HT1080 (cell line): ENCODE data around the gene ANTXR1. TPM values are rescaled to one million over a fixed set of nuclear protein-coding genes. Genes with fewer than 3 reads are reported as not detected.
"Not testable (repeated sequence)": the region's sequence is repeated elsewhere in the genome, so short reads cannot be mapped to it uniquely, and the experiment has no call there.

Experiments used
- DNase-seq: peaks from one replicate; pipeline ENCODE4 v3.0.0-alpha.2; 2015; ENCODE audit warnings: low read depth
- total RNA-seq: library from RNA; depleted of rRNA; stranded (reverse); fragments of >200 nt; shearing (Covaris generic); gene quantifications from 2 replicates; pipeline ENCODE4 v1.2.3, GENCODE V29; 2014

ANTXR1 gene
- total RNA-seq, 1 experiment from 2014 or later = 40.4 TPM

DNA sequence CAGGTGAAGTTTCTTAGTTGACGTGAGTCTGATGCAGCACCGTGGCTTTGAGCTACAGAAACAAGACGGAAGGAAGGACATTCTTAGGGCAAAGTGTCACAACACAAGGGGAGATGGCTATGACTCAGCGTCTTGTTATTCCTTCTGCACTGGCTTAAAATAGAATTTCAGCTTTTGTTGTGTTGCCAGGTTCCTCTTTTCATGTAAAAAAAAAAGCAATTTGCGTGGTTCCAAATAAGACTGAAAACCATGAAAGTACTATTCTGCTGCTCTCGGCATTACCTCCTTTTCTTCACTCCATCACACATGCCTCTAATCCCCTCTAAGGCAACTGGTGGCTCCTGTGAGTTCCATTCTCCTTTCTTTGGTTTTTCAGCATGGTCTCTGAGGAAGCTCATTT lies 150.1 kb downstream of the ANTXR1 start:
- DNase-seq = peak; percentile 89

DNA sequence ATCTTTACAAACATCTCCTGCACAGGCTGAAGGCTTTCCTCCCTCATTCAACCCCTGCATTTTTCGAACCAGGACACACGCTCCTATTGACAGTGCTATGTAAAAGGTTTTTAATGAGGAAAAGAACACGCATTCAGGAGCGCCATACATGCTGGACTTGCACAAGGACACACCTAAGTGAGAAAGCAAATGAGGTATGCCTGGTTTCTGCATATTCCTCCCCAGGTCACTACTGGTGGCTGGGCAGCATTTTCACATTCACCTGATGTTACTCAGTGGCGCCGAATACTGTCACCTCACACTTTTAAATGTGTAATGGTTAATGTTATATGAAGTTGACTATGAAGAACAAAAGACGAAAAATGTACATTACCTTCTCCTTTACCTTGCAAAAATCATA lies 150.6 kb downstream of the ANTXR1 start:
- DNase-seq = no peak

DNA sequence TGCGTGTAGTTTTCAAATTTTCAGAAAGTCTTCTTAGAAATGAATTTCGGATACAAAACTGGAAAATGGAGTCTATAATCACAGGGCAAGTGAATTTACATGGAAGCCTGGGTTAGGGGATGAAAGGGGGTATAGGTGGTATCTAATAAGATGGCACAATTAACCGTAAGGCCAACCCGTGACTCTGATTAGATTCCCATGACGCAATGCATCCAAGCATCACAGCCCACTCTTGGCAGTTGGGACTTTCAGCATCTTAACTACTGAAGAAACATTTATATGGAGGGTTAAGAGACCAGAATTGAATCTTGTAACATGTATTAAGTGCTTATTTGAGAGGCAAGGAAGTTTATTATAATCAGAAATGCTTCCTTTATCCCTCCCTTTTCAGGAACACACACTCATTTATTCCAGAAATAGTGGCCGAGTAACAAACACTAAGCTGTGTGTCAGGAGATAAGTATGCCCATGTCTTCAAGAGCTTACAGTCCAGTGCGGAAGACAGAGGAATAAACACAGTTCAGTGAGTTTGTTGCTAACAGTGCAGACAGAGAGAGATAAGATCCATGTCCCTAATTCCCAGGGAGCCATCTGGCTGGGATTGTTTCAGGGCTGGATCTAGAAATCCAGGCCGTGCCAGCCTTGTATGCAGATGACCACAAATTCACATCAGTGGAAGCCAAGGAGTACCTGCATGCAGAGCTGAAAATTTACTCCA lies 151.2 kb downstream of the ANTXR1 start:
- no peak for DNase-seq

DNA sequence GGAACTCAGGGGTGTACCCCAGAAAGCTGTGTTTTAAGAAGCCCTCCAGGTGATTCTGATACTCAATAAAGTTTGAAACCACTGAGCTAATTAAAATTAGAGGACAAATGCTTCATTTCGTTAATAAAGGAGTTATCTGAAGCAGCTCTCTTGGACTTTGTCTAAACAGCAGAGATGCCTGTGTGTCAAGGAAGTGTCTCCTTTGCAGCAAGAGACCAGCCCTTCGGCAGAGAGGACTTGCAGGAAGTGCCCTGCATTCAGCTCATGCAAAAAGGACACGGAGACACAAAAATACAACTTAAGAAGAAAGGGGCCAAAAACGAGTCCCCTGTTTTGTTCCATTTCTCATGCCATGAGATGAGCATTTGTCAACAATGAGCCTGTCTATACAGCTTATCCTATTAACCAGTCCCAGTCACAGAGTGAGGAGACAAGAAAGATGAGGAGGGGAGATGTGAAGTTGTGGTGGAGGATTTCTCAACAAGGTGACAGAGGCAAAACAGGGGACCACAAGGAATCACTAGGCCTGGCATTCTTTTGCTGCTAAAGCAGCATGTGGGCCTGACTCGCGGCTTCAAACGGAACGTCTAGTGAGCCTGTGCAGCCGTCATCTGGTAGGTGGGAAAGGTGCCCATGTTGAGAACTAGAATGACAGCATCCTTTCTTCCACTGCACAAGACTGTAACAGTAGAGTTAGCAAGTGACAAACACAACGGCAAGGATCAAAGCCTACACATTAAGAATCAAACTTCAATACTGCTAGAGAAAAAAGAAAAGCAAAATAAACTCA lies 152.3 kb downstream of the ANTXR1 start:
- no peak for DNase-seq

DNA sequence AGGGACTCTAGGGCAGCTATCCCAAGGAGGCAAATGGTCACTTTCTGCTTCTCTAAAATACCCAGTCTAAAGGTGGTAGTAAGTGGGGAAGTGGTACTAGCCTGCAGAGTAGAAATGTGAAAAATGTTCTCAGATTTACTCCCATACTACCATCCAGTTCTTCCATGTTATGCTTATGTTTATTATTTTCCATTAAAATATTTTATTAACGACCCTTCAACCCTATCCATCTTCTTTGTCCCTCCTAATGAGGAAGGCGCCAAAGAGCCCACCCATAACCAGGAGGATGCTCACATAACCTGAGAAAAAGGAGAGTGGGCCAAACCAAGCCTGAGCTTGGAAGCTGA lies 153.5 kb downstream of the ANTXR1 start:
- DNase-seq = no peak

DNA sequence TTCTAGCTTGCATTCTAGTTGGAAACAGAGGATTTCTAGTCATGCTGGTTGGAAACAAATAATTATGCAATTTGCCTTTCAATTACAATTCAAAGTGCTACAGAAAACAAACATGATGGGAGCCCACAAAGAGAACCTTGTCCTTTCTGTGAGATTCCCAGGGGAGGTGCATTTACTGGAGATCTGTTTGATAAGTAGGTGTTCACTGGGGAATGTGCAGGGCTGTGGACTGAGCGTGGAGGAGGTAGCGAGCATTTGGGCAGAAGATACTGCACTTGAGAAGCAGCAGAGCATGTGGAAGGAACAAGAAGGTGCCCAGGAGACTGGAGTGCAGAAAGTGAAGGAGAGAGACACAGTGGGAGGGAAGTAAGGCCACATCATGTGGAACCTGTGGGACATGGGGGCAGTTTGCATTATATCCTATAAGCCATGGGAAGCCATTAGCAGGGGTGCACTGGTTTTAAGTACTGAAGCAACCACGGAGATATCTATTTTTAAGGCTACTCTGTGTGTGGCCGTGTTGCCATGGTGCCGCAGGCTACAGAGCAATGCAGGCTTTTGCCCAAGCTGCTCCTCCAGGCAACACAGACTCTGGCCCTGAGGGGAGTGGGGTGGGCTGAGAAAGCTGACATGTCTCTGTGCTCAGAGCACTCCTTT lies 154.0 kb downstream of the ANTXR1 start:
- no peak for DNase-seq

DNA sequence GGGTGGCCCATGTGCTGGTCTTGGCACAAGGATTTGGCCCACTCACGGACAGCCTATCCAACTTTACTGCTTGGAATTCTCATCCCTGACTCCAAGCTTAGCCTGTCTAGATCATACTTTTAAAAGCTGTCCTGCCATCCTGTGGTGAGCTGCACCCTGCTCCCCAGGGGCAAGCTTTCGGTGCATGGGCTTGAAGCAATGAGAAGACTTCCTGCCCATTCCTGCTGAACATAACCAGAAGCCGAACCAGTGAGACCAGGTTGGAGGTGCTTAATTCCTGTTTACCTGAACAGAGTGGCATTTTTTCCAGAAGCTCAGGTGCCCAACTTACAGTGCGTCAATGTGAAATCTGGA lies 154.5 kb downstream of the ANTXR1 start:
- no peak for DNase-seq

DNA sequence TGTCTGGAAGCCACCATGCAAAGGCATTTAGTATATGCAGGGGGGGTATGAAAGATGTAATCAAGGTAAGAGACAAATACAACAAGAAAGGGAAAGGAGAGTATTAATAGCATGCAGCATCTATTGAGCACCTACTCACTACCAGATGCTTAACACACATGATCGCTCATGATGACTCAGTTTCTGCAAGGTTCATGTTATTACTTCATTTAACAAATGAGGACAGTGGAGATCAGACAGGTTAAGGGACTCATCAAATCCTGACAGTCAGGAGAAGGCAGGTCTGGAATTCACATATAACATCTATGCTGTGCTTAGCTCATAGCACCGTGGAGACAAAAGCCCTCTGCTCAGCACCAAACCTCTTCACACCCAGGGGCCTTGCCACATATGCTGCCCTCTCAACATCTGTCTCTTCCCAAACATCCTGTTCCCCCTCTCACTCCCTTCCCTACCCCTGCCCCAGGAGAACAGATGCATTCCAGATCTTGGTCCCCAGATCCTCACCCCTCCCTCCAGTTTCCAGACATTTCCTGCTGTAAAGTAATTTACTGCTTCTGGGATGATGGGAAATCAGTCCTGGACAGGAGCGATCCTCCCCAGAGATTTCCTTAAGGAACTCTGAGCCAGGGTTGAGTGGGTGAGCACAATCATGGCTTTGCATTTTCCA lies 155.3 kb downstream of the ANTXR1 start:
- no peak for DNase-seq

DNA sequence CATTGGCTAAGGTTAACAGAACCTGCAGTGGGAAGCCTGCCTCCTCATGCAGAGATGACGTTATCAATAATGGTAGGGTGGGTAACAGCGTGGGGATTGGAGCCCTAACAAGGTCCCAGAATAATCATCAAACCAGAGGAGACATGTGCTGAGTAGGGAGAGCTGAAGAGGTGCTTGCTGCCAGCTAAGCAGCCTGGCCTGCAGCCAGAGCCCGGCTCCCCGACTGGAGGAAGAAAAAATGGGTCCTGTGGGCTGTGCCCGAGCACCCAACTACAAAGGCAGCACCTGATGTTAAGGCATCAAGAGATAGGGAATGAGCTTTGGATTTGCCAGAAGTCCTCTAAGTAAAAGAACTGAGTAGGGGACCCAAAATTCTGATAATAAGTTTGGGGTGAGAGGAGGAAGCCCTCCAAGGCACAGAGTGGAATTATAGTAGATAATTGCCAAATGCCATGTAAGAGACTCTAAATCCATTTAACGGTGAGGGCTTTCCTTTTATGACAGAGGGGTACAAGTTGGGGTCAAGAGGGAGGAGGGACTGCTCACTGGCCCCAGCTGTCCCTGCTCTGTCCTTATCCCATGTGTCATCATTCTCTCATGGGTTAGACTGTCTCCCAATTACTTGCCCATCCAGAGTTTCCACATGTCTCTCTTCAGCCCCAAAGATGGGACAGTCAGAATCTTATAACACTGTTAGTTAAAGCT lies 156.1 kb downstream of the ANTXR1 start:
- DNase-seq = no peak

DNA sequence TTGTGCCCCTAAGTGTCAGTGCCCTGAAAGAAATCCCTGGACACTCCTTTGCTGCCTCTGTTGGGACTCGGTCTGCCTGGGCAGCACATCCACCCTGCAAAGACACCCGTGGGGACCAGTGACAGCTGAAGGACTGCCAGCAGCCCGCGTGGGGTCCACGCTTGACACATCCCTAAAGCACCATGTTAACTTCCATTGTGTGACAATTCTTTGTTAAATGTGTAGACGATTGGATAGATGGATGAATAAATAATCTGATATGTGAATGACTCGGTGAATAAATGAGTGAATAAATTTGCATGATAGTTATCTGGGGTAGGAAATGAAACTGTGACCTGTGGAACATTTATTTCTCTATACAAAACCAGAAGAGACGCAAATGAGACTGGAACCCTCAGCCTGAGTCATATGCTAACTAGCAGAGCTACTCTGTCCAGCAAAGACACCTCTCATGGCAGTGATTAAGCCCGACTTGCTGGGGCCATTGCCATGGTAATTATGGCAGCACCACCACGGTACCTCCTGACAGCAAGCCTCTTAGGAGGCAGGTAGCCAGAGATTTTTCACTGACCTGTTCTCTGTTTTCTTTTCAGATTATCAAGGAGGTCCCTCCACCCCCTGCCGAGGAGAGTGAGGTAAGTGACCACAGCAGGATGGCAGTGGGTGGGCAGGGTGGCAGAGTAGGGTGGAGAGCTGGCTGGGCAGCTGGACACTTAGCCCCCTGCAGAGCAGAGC lies 156.8 kb downstream of the ANTXR1 start:
- peak; percentile 48 for DNase-seq

DNA sequence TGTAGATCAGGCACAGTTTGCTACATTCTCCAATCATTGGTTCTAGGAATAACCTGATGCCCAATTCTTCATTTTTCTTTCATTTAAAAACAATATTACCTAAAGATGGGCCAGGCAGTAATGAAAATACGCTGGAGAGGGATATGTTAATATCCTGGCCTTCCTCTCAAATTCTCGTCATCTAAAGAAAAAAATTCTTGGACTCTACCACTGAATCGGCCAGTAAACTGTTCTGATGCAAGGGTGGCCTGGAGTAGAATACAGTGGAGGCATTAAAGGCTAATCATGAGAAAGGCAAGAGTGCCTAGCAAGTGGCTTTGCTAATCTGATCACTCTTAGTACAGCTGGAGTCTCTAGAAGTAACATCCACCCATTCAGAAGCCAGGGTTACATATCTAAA lies 157.7 kb downstream of the ANTXR1 start:
- no peak for DNase-seq

DNA sequence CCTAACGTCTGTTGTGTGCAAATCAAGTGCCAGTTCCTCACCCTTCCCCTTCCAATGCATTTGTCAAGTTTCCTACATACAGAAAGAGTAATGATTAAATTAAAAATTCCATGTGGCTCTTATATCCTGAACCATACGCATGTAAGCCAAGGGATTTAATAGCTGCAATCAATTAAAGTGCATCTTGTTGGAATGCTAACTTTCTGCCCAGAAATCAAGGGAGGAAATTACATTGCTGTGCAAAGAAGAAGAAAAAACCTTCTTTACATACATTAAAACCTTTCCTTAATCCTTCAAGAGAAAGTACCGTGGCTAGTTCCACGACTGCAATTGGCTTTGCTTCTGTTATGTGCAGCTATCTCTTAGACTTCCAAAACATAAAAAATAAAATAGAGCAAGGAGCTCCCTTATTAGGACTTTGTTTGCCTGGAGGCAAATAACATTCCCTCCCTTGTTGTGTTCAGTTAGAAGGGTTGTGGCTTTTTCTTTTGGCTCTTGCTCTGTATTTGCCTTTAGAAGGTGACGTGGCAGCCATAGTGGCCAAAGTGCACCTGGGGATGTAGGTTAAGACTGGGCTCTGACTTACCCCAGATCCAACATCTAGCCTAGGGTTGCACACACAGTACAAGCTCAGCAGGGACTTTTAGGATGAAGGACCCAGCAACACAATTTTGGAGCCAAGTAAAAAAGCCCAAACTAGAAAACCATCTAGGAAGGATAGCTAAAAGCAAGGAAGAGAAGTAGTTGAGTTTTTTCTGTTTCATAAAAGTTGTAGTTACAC lies 158.3 kb downstream of the ANTXR1 start:
- no peak for DNase-seq

DNA sequence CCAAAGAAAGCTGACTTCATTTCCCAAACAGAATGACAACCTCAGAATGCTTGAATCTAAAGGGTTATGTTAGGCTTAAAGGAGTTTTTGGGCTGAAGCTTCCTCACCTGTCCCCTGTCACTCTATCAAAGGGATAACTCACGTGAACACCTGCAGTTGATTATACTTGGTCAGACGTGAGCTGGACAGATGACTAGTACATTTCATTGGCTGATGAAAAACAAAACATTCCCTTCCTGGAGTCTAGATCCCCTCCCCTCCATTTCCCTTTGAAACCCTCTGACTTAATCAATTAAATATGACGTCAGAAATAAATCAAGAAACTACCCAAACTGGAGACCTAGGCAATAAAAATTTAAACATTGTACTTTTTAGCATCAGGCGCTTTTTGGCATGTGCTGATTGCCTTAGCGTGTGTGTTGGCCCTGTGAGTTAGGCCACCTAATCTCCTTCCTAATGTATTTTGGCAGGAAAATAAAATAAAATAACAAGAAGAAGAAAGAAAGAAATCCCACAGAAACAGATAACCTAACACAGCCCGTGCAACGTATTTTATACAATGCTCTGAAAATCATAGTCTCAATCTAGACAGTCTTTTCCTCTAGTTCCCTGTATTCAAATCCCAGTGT lies 159.0 kb downstream of the ANTXR1 start:
- no peak for DNase-seq

DNA sequence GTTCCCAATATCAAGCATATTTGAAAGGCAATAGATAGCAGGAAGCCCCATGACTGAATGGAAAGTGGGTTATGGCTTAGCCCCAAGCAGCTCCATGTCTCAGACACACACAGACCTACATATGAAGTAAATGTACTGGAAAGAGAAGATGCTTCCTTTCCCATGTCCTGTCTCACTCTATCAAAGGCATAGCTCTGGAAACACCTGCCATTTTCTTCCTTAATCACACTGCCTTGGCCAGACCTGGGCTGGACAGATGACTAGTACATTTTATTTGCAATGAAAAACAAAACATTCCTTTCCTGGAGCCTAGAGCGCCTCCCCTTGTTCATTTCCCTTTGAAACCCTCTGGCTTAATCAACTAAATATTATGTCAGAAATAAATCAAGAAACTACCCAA lies 160.7 kb downstream of the ANTXR1 start:
- DNase-seq = no peak

DNA sequence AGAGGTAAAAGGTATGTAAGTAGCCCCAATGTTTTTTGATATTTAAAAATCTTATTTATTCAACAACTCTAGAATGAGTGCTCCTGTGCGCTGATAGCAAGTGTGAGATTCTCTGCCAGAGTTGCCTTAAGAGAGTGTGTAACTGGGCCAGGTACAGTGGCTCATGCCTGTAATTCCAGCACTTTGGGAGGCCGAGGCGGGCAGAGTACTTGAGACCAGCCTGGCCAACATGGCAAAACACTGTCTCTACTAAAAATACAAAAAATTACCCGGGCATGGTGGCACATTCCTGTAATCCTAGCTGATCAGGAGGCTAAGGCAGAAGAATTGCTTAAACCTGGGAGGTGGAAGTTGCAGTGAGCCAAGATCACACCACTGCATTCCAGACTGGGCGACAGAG lies 161.2 kb downstream of the ANTXR1 start:
- DNase-seq = not testable (repeated sequence)

DNA sequence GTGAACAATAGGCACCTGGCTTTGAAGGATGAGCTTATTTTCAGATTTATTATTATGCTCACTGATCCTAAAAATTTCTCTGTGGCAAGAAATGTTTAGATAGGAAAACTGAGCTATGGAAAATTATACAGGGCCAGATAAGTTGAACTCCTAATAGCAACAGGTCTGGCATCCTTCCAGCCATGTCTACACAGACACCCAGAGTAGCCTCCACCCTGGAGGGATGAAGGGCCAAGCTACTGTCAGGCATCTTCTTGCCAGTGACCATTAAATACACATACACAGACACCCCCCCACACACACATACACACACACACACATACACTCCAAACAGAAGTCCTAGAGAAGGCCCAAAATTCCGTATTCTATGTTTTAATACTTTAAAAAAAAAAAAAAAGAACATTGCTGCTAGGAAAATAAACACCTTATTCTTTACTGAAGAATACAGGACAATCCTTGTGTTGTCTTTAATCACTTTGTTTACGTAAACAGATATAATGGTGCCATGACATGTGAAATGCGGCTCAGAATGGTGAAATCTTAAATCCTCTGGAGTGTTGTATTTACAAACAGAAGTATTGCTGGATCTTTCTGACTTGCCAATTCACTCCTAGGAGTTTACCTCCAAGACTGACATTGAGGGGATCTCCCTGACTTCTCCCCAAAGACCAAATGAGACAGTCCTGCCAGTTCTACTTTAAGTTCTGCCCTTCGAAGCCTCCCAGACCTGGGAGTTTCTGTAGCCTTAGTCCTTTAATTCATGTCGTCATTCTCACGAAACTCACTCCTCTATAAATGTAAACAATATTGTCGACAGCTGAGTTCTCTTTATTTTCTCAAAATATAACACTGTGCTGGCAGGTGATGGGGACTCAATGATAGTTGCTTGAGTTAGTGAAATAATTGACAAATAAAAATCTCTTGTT lies 163.1 kb downstream of the ANTXR1 start:
- no peak for DNase-seq

DNA sequence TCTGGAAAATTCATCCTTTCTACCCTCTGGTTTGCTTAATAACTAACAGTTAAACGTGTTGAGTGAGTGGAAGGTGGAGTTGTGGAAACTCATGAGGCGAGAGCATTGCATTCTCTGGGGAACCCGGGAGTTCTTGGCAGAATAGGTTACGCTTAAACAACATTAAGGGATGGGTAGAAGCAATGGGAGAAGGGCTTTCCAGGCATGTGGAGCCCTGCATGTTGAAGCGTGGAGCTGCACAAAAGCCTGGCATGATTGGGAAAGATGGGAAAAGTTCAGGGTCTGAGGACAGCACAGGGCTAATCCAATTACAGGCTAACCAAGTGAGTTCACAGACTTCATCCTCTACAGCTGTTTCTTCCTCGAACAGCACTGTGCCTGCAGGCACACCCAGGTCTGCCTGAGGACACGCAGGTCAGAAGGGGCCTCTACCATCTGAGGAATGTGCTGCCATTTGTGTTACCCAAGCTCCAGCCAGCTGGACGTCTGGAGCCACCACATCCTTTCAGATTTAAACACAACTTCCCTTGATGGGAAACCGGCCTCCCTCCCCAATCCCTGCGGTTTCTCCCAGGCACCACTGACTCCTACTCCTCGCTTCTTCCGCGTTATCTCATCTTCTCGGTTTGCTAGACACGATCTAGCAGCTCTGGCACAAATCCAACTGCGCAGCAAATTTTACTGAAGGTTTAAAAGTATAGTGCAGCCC lies 164.2 kb downstream of the ANTXR1 start:
- peak; percentile 95 for DNase-seq
